Vagina (tissue), 2 donors: ENCODE results near the gene POLR2I.
A peak's percentile ranks its signal among the peaks of the same experiment; 100 is the strongest.

Source experiments
- CTCF ChIP-seq, 3 experiments: fragments of 450-650 bp in 2 of 3; fragments of 200-600 bp in 1 of 3; sonication (generic) in 1 of 3; IDR thresholded peaks; one replicate each; pipeline ENCODE4 v1.5.1; 2017 to 2019; ENCODE audit warnings: antibody characterized with exemption in 3 of 3, mild to moderate bottlenecking in 2 of 3, moderate library complexity in 2 of 3
- POLR2A ChIP-seq, 2 donors: fragments of 450-650 bp; IDR thresholded peaks; one replicate each; pipeline ENCODE4 v1.6.1; 2017; ENCODE audit warnings: antibody characterized with exemption in 2 of 2, mild to moderate bottlenecking in 2 of 2, moderate library complexity in 2 of 2

- TF ChIP-seq POLR2A (IDR thresholded peaks at IDR 0.05) (peak in 1 of 2 donors; percentile 13), CTCF (IDR thresholded peaks at IDR 0.05) (no peak)
These were observed 36.7 kb upstream of the POLR2I start for GRCh38 chr19:36151144-36152018.
